Activated CD4-positive, alpha-beta T cell treated with anti-CD3 and anti-CD28 coated beads, Interleukin-2, amount 10 ng/mL, durations not matched to agents 24 days and 14 days (primary cell): Measurements from ENCODE around the gene PGRMC1. TPM values are rescaled to one million over a fixed set of nuclear protein-coding genes. Genes with fewer than 3 reads are reported as not detected.

Source experiments
- DNase-seq: peaks from one replicate; pipeline ENCODE4 v3.0.0; 2022
- H3K27ac Mint-ChIP-seq: one replicate; pipeline ENCODE4 v1.8.0; 2022; ENCODE audit warnings: mild to moderate bottlenecking, mixed read lengths
- H3K27me3 Mint-ChIP-seq: one replicate; pipeline ENCODE4 v1.8.0; 2022; ENCODE audit warnings: mixed read lengths
- H3K36me3 Mint-ChIP-seq: one replicate; pipeline ENCODE4 v1.8.0; 2022; ENCODE audit warnings: low read depth, mild to moderate bottlenecking, mixed read lengths
- H3K4me1 Mint-ChIP-seq: one replicate; pipeline ENCODE4 v1.8.0; 2021; ENCODE audit warnings: mixed read lengths
- H3K4me3 Mint-ChIP-seq: one replicate; pipeline ENCODE4 v1.8.0; 2022; ENCODE audit warnings: mild to moderate bottlenecking, moderate library complexity, mixed read lengths
- H3K9me3 Mint-ChIP-seq: one replicate; pipeline ENCODE4 v1.8.0; 2021; ENCODE audit warnings: mixed read lengths
- intact Hi-C: fragments of 100-400 bp; cut with micrococcal nuclease; formaldehyde crosslinking; loops from one replicate; pipeline ENCODE4 v1.15.1; 2023
- total RNA-seq: library from RNA; stranded (reverse); gene quantifications from 2 replicates; pipeline ENCODE4 v1.2.3, GENCODE V29; 2022

Gene PGRMC1
- total RNA-seq, 1 donor from 2014 or later, result 45.5 TPM

- intact Hi-C loops, result loop anchor here (10.0 kb wide), 1 partner anchor 213 kb away; no protein-coding TSS in a partner anchor
- H3K9me3 Mint-ChIP-seq, result no peaks in the 10 kb centered on the region
- H3K27ac Mint-ChIP-seq, result no peak overlapping the region
- no peak for DNase-seq
- peaks cover 33% of the 10 kb centered on the region for H3K27me3 Mint-ChIP-seq
- no peaks in the 10 kb centered on the region for H3K4me1 Mint-ChIP-seq
- H3K36me3 Mint-ChIP-seq, result no peaks in the 10 kb centered on the region
- no peak overlapping the region for H3K4me3 Mint-ChIP-seq
These were observed 17.9 kb upstream of the PGRMC1 start for GRCh38 chrX:119218198-119218597.

DNA sequence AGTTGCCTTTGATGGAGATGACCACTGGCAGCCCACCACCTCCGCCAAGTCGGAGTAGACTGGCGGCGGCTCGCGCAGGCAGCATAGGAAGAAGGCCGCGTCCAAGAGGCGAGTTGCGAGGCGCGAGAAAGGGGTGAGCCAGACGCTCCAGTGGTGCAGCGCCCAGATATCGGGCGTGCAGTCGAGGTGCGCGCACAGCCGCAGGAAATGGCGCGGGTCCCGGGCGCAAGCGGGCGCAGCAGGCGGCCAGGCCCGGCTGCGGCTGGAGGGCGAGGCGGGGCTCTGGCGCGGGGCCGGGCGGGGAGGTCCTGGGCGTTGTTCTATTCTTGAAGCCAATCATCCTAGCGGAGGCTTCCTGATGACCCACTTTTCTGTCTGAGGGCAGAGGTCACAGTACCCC is 13.2 kb upstream of the PGRMC1 start:
- Mint-ChIP-seq H3K4me3 (no peak overlapping the region), H3K27ac (no peak overlapping the region), H3K27me3 (peaks cover 29% of the 10 kb centered on the region), H3K36me3 (no peaks in the 10 kb centered on the region), H3K4me1 (peaks cover 3% of the 10 kb centered on the region), H3K9me3 (no peaks in the 10 kb centered on the region)
- no peak for DNase-seq
- intact Hi-C loops, result no loop called here

GRCh38 chrX:119223783-119224182 is 12.3 kb upstream of the PGRMC1 start:
- Mint-ChIP-seq H3K27ac (no peak overlapping the region), H3K27me3 (peaks cover 32% of the 10 kb centered on the region), H3K36me3 (no peaks in the 10 kb centered on the region), H3K4me3 (no peak overlapping the region), H3K4me1 (peaks cover 3% of the 10 kb centered on the region), H3K9me3 (no peaks in the 10 kb centered on the region)
- no peak for DNase-seq
- intact Hi-C loops, result no loop called here

GRCh38 chrX:119226446-119226845 is 9.6 kb upstream of the PGRMC1 start:
- no peak for DNase-seq
- intact Hi-C loops, result no loop called here
- peaks cover 2% of the 10 kb centered on the region for H3K9me3 Mint-ChIP-seq
- H3K36me3 Mint-ChIP-seq, result no peaks in the 10 kb centered on the region
- H3K4me1 Mint-ChIP-seq, result peaks cover 5% of the 10 kb centered on the region
- H3K27me3 Mint-ChIP-seq, result peaks cover 31% of the 10 kb centered on the region
- no peak overlapping the region for H3K27ac Mint-ChIP-seq
- no peak overlapping the region for H3K4me3 Mint-ChIP-seq

- Mint-ChIP-seq H3K9me3 (peaks cover 5% of the 10 kb centered on the region), H3K4me1 (peaks cover 5% of the 10 kb centered on the region), H3K36me3 (no peaks in the 10 kb centered on the region), H3K4me3 (no peak overlapping the region), H3K27ac (no peak overlapping the region), H3K27me3 (peaks cover 42% of the 10 kb centered on the region)
- intact Hi-C loops, result no loop called here
- DNase-seq, result no peak
These were observed 7.4 kb upstream of the PGRMC1 start for GRCh38 chrX:119228512-119229252.

GRCh38 chrX:119229253-119229615 is 6.9 kb upstream of the PGRMC1 start:
- H3K36me3 Mint-ChIP-seq, result no peaks in the 10 kb centered on the region
- peaks cover 5% of the 10 kb centered on the region for H3K9me3 Mint-ChIP-seq
- intact Hi-C loops, result no loop called here
- H3K27me3 Mint-ChIP-seq, result peaks cover 44% of the 10 kb centered on the region
- no peak for DNase-seq
- peaks cover 2% of the 10 kb centered on the region for H3K4me1 Mint-ChIP-seq
- no peak overlapping the region for H3K4me3 Mint-ChIP-seq
- H3K27ac Mint-ChIP-seq, result no peak overlapping the region

DNA sequence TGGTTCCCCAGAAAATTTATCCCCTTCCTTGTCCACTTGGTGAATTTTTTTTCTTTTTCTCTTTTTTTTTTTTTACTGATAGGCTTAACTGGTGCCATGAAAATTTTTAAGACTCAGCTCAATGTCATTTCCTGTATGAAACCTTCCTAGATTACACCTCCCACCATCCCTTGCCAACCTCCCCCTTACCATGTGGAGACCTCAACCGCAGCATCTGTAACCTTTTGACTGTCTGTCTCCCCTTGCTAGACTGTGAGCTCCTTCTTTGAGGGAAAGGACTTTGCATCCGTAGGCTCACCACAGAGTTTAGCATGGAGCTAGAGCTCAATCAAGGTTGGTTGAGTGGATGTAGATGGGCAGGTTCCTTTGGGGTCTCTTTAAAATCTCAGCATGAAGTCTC is 5.2 kb upstream of the PGRMC1 start:
- peaks cover 4% of the 10 kb centered on the region for H3K4me1 Mint-ChIP-seq
- intact Hi-C loops, result no loop called here
- peaks cover 52% of the 10 kb centered on the region for H3K27me3 Mint-ChIP-seq
- H3K36me3 Mint-ChIP-seq, result no peaks in the 10 kb centered on the region
- no peak overlapping the region for H3K4me3 Mint-ChIP-seq
- DNase-seq, result no peak
- H3K9me3 Mint-ChIP-seq, result peaks cover 5% of the 10 kb centered on the region
- H3K27ac Mint-ChIP-seq, result peak overlapping the region; percentile 40

DNA sequence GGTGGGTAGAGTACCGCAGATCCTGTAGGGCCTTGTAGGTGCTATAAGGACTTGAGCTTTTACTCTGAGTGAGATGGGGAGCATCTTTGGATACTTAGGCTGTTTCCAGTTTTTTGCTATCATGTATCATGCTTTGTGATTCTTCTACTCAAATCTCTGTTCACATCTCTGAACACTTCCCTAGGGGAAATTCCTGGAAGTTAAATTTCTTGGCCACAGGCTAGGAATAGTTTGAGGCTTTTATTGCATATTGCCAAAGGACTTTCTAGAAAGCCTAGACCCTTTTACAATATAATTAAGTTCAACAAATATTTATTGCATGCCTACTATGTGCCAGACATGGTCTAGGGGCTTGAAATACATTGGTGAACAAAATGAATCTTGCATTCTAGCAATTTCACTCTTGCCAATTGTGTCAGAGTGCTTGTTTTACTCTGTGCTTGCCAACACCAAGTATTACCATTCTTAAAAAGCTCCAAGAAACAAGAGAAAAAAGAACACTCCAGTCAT is 4.1 kb upstream of the PGRMC1 start:
- H3K9me3 Mint-ChIP-seq, result peaks cover 5% of the 10 kb centered on the region
- no peak overlapping the region for H3K27ac Mint-ChIP-seq
- intact Hi-C loops, result no loop called here

GRCh38 chrX:119235051-119235511 is 1.0 kb upstream of the PGRMC1 start:
- peaks cover 5% of the 10 kb centered on the region for H3K9me3 Mint-ChIP-seq
- peak overlapping the region; percentile 93 for H3K4me3 Mint-ChIP-seq
- H3K4me1 Mint-ChIP-seq, result peaks cover 15% of the 10 kb centered on the region
- no peak for DNase-seq
- intact Hi-C loops, result loop anchor here (5.0 kb wide), 1 partner anchor 258 kb away; no protein-coding TSS in a partner anchor
- peaks cover 30% of the 10 kb centered on the region for H3K27me3 Mint-ChIP-seq
- H3K36me3 Mint-ChIP-seq, result peaks cover 9% of the 10 kb centered on the region
- no peak overlapping the region for H3K27ac Mint-ChIP-seq

More for the DNA sequence above, 4.1 kb upstream of the PGRMC1 start:
- Mint-ChIP-seq H3K4me1 (peaks cover 4% of the 10 kb centered on the region), H3K4me3 (no peak overlapping the region), H3K27me3 (peaks cover 50% of the 10 kb centered on the region), H3K36me3 (peaks cover under 1% of the 10 kb centered on the region)
- DNase-seq, result no peak

- peaks cover 17% of the 10 kb centered on the region for H3K36me3 Mint-ChIP-seq
- peak overlapping the region; percentile 93 for H3K4me3 Mint-ChIP-seq
- peaks cover 20% of the 10 kb centered on the region for H3K4me1 Mint-ChIP-seq
- peak overlapping the region; percentile 76 for H3K27ac Mint-ChIP-seq
- no peaks in the 10 kb centered on the region for H3K9me3 Mint-ChIP-seq
- peaks cover 22% of the 10 kb centered on the region for H3K27me3 Mint-ChIP-seq
- DNase-seq, result peak; percentile 66
- intact Hi-C loops, result loop anchor here (2.0 to 5.0 kb wide), 3 partner anchors 232 to 890 kb away; partner anchors contain the start of genes SLC25A5 and WDR44
These were observed 807 bp downstream of the PGRMC1 start for GRCh38 chrX:119236623-119237561.

- Mint-ChIP-seq H3K27me3 (peaks cover 22% of the 10 kb centered on the region), H3K36me3 (peaks cover 23% of the 10 kb centered on the region), H3K27ac (peak overlapping the region; percentile 76), H3K4me1 (peaks cover 22% of the 10 kb centered on the region), H3K4me3 (peak overlapping the region; percentile 93), H3K9me3 (no peaks in the 10 kb centered on the region)
- intact Hi-C loops, result loop anchor here (2.0 to 5.0 kb wide), 3 partner anchors 231 to 891 kb away; partner anchors contain the start of genes SLC25A5 and WDR44
- no peak for DNase-seq
These were observed 1.5 kb downstream of the PGRMC1 start for GRCh38 chrX:119237562-119237942.

GRCh38 chrX:119238557-119238956 is 2.5 kb downstream of the PGRMC1 start:
- DNase-seq, result no peak
- Mint-ChIP-seq H3K27me3 (peaks cover 17% of the 10 kb centered on the region), H3K36me3 (peaks cover 31% of the 10 kb centered on the region), H3K27ac (no peak overlapping the region), H3K4me1 (peaks cover 25% of the 10 kb centered on the region), H3K9me3 (no peaks in the 10 kb centered on the region), H3K4me3 (no peak overlapping the region)
- intact Hi-C loops, result loop anchor here (5.0 kb wide), 1 partner anchor 261 kb away; no protein-coding TSS in a partner anchor

DNA sequence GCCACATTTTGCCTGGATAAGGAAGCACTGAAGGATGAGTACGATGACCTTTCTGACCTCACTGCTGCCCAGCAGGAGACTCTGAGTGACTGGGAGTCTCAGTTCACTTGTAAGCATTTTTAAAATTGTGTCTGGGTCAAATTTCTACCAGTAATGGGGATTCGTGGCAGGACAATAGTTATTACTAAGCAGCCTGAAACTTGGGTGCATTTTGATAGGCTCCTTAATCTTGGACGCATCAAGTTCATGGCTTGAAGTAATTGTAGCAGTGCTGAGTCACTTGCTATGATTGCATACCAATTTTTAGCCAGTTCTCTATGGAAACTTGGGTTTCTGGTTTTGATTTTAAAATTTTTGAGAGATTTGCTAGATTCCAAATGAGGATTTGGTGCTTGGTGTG is 4.3 kb downstream of the PGRMC1 start:
- Mint-ChIP-seq H3K27ac (no peak overlapping the region), H3K4me1 (peaks cover 25% of the 10 kb centered on the region), H3K27me3 (peaks cover 2% of the 10 kb centered on the region), H3K9me3 (no peaks in the 10 kb centered on the region), H3K36me3 (peaks cover 40% of the 10 kb centered on the region), H3K4me3 (no peak overlapping the region)
- no peak for DNase-seq
- intact Hi-C loops, result loop anchor here (10.0 kb wide), 1 partner anchor 154 kb away; the partner anchor contains the start of gene SLC25A43
